WTC11 (cell line): ENCODE measurements around the gene EHD2. TPM values are rescaled to one million over a fixed set of nuclear protein-coding genes. Genes with fewer than 3 reads are reported as not detected.
A peak's percentile ranks its signal among the peaks of the same experiment; 100 is the strongest.

ENCODE experiments used
- FOXP1 ChIP-seq: sonication (generic); formaldehyde crosslinking; IDR thresholded peaks from 2 replicates; pipeline ENCODE4 v1.8.0; 2022; ENCODE audit warnings: missing genetic modification reagents, mild to moderate bottlenecking, moderate library complexity, borderline replicate concordance
- GABPB1 ChIP-seq: sonication (generic); formaldehyde crosslinking; IDR thresholded peaks from 2 replicates; pipeline ENCODE4 v1.8.1; 2023; ENCODE audit warnings: mild to moderate bottlenecking, missing genetic modification reagents
- GRHL2 ChIP-seq: fragments of 250-450 bp; sonication (Bioruptor Pico); IDR thresholded peaks from 2 replicates; pipeline ENCODE4 v1.8.0; 2022; ENCODE audit warnings: mild to moderate bottlenecking, moderate library complexity; ENCODE audit not compliant: insufficient replicate concordance, severe bottlenecking
- HMGA2 ChIP-seq: fragments of 250-450 bp; sonication (Bioruptor Pico); IDR thresholded peaks from 2 replicates; pipeline ENCODE4 v1.4.0; 2021; ENCODE audit warnings: mild to moderate bottlenecking, moderate library complexity
- KAT7 ChIP-seq: sonication (generic); formaldehyde crosslinking; IDR thresholded peaks from 2 replicates; pipeline ENCODE4 v1.8.1; 2023; ENCODE audit warnings: missing genetic modification reagents, mild to moderate bottlenecking, borderline replicate concordance
- MYBL2 ChIP-seq: sonication (generic); formaldehyde crosslinking; IDR thresholded peaks from 2 replicates; pipeline ENCODE4 v1.8.1; 2023; ENCODE audit warnings: mild to moderate bottlenecking, moderate library complexity, missing genetic modification reagents
- NFYB ChIP-seq: sonication (generic); formaldehyde crosslinking; conservative IDR thresholded peaks from 2 replicates; pipeline ENCODE4 v1.8.0; 2022; ENCODE audit warnings: low read depth, missing genetic modification reagents
- SOX15 ChIP-seq: fragments of 250-450 bp; sonication (Bioruptor Pico); IDR thresholded peaks from 2 replicates; pipeline ENCODE4 v1.9.0; 2021; ENCODE audit warnings: mild to moderate bottlenecking
- SP1 ChIP-seq: sonication (generic); formaldehyde crosslinking; conservative IDR thresholded peaks from 2 replicates; pipeline ENCODE4 v1.8.1; 2022; ENCODE audit warnings: missing genetic modification reagents
- TCF7 ChIP-seq: sonication (generic); formaldehyde crosslinking; IDR thresholded peaks from 2 replicates; pipeline ENCODE4 v1.8.0; 2022; ENCODE audit warnings: mild to moderate bottlenecking, low read depth, missing genetic modification reagents, moderate library complexity
- ZNF121 ChIP-seq: sonication (generic); formaldehyde crosslinking; IDR thresholded peaks from 2 replicates; pipeline ENCODE4 v1.8.0; 2023; ENCODE audit warnings: missing genetic modification reagents
- ZNF138 ChIP-seq: sonication (generic); formaldehyde crosslinking; conservative IDR thresholded peaks from 2 replicates; pipeline ENCODE4 v1.8.1; 2022; ENCODE audit warnings: mild to moderate bottlenecking, moderate library complexity, missing genetic modification reagents
- ZNF232 ChIP-seq: sonication (generic); formaldehyde crosslinking; IDR thresholded peaks from 2 replicates; pipeline ENCODE4 v1.8.0; 2022; ENCODE audit warnings: mild to moderate bottlenecking, missing genetic modification reagents
- ZNF416 ChIP-seq: fragments of 250-450 bp; sonication (Bioruptor Pico); IDR thresholded peaks from 2 replicates; pipeline ENCODE4 v1.9.0; 2021; ENCODE audit warnings: mild to moderate bottlenecking, inconsistent platforms
- total RNA-seq: library from RNA; stranded (reverse); gene quantifications from 3 replicates; pipeline ENCODE4 v1.2.3, GENCODE V29; 2021
- TF ChIP-seq, protein P1 (sequence below): sonication (generic); formaldehyde crosslinking; IDR thresholded peaks from 2 replicates; pipeline ENCODE4 v1.8.1; 2022; ENCODE audit warnings: mild to moderate bottlenecking, missing genetic modification reagents, moderate library complexity, borderline replicate concordance
- TF ChIP-seq, protein P2 (sequence below): sonication (generic); formaldehyde crosslinking; IDR thresholded peaks from 2 replicates; pipeline ENCODE4 v1.8.1; 2023; ENCODE audit warnings: mild to moderate bottlenecking, missing genetic modification reagents
- TF ChIP-seq, protein P3 (sequence below): fragments of 250-450 bp; sonication (Bioruptor Pico); conservative IDR thresholded peaks from 2 replicates; pipeline ENCODE4 v1.9.0; 2021; ENCODE audit warnings: mild to moderate bottlenecking
- TF ChIP-seq, protein P4 (sequence below): sonication (generic); formaldehyde crosslinking; IDR thresholded peaks from 2 replicates; pipeline ENCODE4 v1.8.0; 2023; ENCODE audit warnings: mild to moderate bottlenecking, missing genetic modification reagents
- TF ChIP-seq, protein P5 (sequence below): fragments of 250-450 bp; sonication (Bioruptor Pico); IDR thresholded peaks from 2 replicates; pipeline ENCODE4 v1.9.0; 2021; ENCODE audit warnings: moderate library complexity, mild to moderate bottlenecking, inconsistent platforms, borderline replicate concordance
- TF ChIP-seq, protein P6 (sequence below): sonication (generic); formaldehyde crosslinking; IDR thresholded peaks from 2 replicates; pipeline ENCODE4 v1.8.0; 2022; ENCODE audit warnings: mild to moderate bottlenecking, missing genetic modification reagents
- TF ChIP-seq, protein P7 (sequence below): fragments of 200-600 bp; IDR thresholded peaks from 2 replicates; pipeline ENCODE4 v1.8.0; 2022; ENCODE audit warnings: antibody characterized with exemption

Gene EHD2
- total RNA-seq, 1 experiment from 2014 or later = 11.8 TPM

DNA sequence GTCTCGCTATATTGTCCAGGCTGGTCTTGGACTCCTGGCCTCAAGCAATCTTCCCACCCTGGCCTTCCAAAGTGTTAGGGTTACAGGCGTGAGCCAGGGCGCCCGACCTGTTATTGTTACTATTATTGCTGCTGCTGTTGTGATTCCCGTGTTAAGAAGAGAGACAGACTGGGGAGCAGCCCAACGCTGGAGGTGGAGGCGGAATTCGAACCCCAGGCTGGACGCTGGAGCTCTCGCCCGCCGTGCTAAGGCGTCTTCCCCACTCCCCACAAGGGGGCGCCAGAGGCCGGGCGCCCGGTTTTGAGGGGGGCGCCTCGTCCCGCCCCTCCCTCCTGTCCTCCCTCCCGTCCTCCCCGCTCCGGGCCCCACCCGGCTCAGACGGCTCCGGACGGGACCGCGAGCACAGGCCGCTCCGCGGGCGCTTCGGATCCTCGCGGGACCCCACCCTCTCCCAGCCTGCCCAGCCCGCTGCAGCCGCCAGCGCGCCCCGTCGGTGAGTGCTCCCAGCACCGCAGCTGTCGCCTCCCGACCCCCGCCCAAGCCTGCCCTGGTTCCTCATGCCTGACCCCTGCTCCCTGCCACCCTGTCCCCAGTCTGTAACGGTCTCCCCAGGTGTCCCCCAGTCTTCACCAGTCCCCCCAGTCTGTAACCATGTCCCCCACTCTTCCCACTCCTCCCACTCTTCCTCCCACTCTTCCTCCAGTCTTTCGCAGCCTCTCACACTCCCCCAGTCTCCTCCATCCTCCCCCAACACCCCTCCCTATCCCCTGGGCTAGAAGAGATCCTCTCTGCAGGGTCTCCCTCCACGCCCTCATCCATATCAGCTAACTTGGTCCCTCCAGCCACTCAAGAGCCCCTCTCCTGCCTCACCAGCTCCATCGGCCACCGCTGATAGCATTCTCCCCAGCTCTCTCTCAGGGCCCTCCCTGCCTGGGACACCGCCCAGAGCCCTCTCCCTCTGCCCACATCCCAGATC, at the start of gene EHD2 (continued):
- TF ChIP-seq, protein P1, sequence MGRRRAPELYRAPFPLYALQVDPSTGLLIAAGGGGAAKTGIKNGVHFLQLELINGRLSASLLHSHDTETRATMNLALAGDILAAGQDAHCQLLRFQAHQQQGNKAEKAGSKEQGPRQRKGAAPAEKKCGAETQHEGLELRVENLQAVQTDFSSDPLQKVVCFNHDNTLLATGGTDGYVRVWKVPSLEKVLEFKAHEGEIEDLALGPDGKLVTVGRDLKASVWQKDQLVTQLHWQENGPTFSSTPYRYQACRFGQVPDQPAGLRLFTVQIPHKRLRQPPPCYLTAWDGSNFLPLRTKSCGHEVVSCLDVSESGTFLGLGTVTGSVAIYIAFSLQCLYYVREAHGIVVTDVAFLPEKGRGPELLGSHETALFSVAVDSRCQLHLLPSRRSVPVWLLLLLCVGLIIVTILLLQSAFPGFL (CRISPR knock-in tag) = no peak
- TF ChIP-seq ZNF138 (CRISPR knock-in tag) (no peak), SP1 (CRISPR knock-in tag) (0 out of 2 replicates have a peak, but pooled peaks have one; percentile 21), GABPB1 (CRISPR knock-in tag) (no peak), HMGA2 (CRISPR knock-in tag) (no peak), SOX15 (CRISPR knock-in tag) (no peak), FOXP1 (no peak), ZNF416 (no peak), KAT7 (CRISPR knock-in tag) (no peak), ZNF121 (CRISPR knock-in tag) (peak; percentile 74), TCF7 (CRISPR knock-in tag) (no peak), GRHL2 (CRISPR knock-in tag) (no peak), MYBL2 (CRISPR knock-in tag) (no peak), NFYB (CRISPR knock-in tag) (no peak), ZNF232 (0 out of 2 replicates have a peak, but pooled peaks have one; percentile 69)
- TF ChIP-seq, protein P2, sequence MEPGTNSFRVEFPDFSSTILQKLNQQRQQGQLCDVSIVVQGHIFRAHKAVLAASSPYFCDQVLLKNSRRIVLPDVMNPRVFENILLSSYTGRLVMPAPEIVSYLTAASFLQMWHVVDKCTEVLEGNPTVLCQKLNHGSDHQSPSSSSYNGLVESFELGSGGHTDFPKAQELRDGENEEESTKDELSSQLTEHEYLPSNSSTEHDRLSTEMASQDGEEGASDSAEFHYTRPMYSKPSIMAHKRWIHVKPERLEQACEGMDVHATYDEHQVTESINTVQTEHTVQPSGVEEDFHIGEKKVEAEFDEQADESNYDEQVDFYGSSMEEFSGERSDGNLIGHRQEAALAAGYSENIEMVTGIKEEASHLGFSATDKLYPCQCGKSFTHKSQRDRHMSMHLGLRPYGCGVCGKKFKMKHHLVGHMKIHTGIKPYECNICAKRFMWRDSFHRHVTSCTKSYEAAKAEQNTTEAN = no peak
- TF ChIP-seq, protein P3, sequence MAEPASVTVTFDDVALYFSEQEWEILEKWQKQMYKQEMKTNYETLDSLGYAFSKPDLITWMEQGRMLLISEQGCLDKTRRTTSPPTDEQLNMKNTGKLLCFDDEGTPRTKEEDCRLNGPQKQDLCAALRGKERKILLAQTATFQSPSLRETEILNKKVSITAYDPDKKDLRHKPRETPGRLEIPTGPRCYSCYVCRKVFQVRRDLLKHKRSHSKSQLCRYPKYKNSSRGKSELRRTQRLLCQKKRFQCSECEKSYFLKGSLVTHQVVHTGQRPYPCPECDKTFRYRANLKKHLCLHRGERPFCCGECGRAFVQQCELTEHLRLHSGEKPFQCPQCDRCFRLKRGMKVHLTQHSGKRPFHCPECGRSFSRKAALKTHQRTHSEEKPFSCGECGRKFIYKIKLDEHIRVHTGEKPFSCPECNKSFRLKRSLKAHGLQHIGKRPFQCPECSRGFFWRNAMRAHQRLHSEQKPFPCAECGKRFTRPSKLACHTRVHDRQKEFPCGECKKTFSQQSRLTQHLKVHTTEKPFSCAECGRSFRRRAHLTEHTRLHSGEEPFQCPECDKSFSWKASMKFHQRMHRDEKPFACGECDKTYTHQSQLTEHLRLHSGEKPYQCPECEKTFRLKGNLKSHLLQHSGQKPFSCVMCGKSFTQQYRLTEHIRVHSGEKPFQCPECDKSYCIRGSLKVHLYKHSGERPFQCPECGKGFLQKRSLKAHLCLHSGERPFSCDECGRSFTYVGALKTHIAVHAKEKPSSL (CRISPR knock-in tag) = no peak
- TF ChIP-seq, protein P4, sequence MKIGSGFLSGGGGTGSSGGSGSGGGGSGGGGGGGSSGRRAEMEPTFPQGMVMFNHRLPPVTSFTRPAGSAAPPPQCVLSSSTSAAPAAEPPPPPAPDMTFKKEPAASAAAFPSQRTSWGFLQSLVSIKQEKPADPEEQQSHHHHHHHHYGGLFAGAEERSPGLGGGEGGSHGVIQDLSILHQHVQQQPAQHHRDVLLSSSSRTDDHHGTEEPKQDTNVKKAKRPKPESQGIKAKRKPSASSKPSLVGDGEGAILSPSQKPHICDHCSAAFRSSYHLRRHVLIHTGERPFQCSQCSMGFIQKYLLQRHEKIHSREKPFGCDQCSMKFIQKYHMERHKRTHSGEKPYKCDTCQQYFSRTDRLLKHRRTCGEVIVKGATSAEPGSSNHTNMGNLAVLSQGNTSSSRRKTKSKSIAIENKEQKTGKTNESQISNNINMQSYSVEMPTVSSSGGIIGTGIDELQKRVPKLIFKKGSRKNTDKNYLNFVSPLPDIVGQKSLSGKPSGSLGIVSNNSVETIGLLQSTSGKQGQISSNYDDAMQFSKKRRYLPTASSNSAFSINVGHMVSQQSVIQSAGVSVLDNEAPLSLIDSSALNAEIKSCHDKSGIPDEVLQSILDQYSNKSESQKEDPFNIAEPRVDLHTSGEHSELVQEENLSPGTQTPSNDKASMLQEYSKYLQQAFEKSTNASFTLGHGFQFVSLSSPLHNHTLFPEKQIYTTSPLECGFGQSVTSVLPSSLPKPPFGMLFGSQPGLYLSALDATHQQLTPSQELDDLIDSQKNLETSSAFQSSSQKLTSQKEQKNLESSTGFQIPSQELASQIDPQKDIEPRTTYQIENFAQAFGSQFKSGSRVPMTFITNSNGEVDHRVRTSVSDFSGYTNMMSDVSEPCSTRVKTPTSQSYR (CRISPR knock-in tag) = no peak
- TF ChIP-seq, protein P5, sequence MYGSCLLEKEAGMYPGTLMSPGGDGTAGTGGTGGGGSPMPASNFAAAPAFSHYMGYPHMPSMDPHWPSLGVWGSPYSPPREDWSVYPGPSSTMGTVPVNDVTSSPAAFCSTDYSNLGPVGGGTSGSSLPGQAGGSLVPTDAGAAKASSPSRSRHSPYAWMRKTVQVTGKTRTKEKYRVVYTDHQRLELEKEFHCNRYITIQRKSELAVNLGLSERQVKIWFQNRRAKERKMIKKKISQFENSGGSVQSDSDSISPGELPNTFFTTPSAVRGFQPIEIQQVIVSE (CRISPR knock-in tag) = no peak
- TF ChIP-seq, protein P6, sequence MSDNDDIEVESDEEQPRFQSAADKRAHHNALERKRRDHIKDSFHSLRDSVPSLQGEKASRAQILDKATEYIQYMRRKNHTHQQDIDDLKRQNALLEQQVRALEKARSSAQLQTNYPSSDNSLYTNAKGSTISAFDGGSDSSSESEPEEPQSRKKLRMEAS = no peak
- TF ChIP-seq, protein P7, sequence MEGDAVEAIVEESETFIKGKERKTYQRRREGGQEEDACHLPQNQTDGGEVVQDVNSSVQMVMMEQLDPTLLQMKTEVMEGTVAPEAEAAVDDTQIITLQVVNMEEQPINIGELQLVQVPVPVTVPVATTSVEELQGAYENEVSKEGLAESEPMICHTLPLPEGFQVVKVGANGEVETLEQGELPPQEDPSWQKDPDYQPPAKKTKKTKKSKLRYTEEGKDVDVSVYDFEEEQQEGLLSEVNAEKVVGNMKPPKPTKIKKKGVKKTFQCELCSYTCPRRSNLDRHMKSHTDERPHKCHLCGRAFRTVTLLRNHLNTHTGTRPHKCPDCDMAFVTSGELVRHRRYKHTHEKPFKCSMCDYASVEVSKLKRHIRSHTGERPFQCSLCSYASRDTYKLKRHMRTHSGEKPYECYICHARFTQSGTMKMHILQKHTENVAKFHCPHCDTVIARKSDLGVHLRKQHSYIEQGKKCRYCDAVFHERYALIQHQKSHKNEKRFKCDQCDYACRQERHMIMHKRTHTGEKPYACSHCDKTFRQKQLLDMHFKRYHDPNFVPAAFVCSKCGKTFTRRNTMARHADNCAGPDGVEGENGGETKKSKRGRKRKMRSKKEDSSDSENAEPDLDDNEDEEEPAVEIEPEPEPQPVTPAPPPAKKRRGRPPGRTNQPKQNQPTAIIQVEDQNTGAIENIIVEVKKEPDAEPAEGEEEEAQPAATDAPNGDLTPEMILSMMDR = peak; percentile 97
